ENCODE results near the gene IFITM5. TPM values are rescaled to one million over a fixed set of nuclear protein-coding genes. Genes with fewer than 3 reads are reported as not detected.
"Not testable (repeated sequence)": the region's sequence is repeated elsewhere in the genome, so short reads cannot be mapped to it uniquely, and the experiment has no call there.

IFITM5 gene
- polyA plus RNA-seq, 1 donor from 2014 or later, result not detected

DNA sequence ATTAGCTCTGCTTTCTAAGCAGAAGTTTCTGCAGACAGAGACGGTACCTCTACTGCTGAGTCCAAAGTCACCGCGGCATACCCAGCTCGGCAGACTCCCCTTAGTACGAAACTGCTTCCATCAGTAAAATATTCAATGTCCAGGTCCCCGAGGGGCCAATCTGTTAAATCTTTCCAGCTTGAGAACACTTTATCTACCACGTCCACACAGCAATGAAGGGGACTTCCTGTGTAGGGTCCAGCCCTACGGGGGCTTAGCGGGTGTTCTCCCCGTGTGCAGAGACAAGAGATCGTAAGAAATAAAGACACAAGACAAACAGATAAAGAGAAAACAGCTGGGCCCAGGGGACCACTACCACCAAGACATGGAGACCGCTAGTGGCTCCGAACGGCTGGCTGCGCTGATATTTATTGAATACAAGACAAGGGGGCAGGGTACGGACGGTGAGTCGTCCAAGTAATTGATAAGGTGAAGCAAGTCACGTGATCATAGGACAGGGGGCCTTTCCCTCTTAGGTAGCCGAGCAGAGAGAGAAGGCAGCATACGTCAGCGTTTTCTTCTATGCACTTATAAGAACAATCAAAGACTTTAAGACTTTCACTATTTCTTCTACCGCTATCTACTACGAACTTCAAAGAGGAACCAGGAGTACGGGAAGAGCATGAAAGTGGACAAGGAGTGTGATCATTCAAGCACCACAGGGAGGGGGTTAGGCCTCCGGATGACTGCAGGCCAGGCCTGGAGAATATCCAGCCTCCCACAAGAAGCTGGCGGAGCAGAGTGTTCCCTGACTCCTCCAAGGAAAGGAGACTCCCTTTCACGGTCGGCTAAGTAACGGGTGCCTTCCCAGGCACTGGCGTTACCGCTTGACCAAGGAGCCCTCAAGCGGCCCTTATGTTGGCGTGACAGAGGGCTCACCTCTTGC is 25.5 kb upstream of the IFITM5 start:
- not testable (repeated sequence) for H3K4me3 ChIP-seq (ENCODE audit: low read length); H3K9ac ChIP-seq (ENCODE audit: low read length); H3K36me3 ChIP-seq (ENCODE audit: insufficient read depth, low read length); H2AFZ ChIP-seq (ENCODE audit: low read depth, low read length); H3F3A ChIP-seq (ENCODE audit: insufficient read depth, low read length, poor library complexity, severe bottlenecking); H3K79me2 ChIP-seq (replicated peaks; ENCODE audit: insufficient read depth, low read length); H3K9me2 ChIP-seq (ENCODE audit: insufficient read depth, low read length); H3K9me3 ChIP-seq (ENCODE audit: low read length); H3K27me3 ChIP-seq (ENCODE audit: insufficient read depth, low read depth, low read length); H4K20me1 ChIP-seq (ENCODE audit: insufficient read depth); H3K27ac ChIP-seq (ENCODE audit: low read length); H3K4me2 ChIP-seq (ENCODE audit: low read length)

DNA sequence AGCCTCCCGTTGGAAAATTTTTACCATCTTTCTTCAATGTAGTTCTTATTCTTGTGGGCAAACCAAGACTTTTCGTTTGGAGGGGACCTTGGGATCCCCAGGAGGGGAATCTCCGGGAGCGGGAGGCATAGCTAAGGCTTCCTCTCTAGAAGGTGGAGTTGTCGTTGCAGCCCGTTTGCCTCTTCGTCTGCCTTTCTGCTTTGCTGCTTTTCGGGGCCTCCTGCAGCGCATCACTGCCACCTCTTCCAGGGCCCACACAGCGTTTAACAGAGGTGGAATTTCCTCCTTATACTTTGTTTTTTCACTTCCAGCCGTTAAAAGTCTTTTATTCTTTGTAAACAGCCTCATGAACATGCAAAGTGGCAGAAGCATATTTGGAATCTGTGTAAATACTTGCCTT is 24.8 kb upstream of the IFITM5 start:
- Histone ChIP-seq H3K79me2 (replicated peaks; ENCODE audit: insufficient read depth, low read length) (no peaks in the 10 kb centered on the region), H3K9ac (ENCODE audit: low read length) (no peak overlapping the region), H3K27me3 (ENCODE audit: insufficient read depth, low read depth, low read length) (no peaks in the 10 kb centered on the region), H3F3A (ENCODE audit: insufficient read depth, low read length, poor library complexity, severe bottlenecking) (no peaks in the 10 kb centered on the region), H4K20me1 (ENCODE audit: insufficient read depth) (no peaks in the 10 kb centered on the region), H3K9me2 (ENCODE audit: insufficient read depth, low read length) (no peaks in the 10 kb centered on the region), H2AFZ (ENCODE audit: low read depth, low read length) (no peak overlapping the region), H3K4me3 (ENCODE audit: low read length) (no peak overlapping the region), H3K27ac (ENCODE audit: low read length) (no peak overlapping the region), H3K36me3 (ENCODE audit: insufficient read depth, low read length) (no peaks in the 10 kb centered on the region), H3K9me3 (ENCODE audit: low read length) (no peaks in the 10 kb centered on the region), H3K4me2 (ENCODE audit: low read length) (no peak overlapping the region)
- no peak for TF ChIP-seq MXI1 (conservative IDR thresholded peaks at IDR 0.05; ENCODE audit: poor library complexity, severe bottlenecking)

DNA sequence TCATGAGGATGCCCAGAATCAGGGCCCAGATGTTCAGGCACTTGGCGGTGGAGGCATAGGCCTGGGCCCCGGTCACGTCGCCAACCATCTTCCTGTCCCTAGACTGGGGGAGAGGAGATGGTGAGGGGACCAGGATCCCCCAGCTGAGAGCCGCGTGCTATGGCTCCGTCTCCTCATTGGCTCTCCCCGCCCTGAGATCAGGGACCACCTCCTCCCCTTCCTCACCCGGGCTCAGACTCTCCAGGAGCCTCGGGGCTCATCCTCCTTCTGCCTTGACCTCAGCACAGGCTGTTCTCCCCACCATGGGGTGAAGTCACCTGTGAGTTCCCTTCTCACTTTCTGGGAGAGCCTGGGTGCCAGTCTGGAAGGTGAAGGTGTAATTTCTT is 20.6 kb upstream of the IFITM5 start:
- H3K9me3 ChIP-seq (ENCODE audit: low read length); H3K79me2 ChIP-seq (replicated peaks; ENCODE audit: insufficient read depth, low read length); H3K27me3 ChIP-seq (ENCODE audit: insufficient read depth, low read depth, low read length); H3K4me2 ChIP-seq (ENCODE audit: low read length); H2AFZ ChIP-seq (ENCODE audit: low read depth, low read length); H4K20me1 ChIP-seq (ENCODE audit: insufficient read depth); H3K36me3 ChIP-seq (ENCODE audit: insufficient read depth, low read length); H3K27ac ChIP-seq (ENCODE audit: low read length); H3K4me3 ChIP-seq (ENCODE audit: low read length); H3F3A ChIP-seq (ENCODE audit: insufficient read depth, low read length, poor library complexity, severe bottlenecking); H3K9ac ChIP-seq (ENCODE audit: low read length); H3K9me2 ChIP-seq (ENCODE audit: insufficient read depth, low read length): not testable (repeated sequence)

DNA sequence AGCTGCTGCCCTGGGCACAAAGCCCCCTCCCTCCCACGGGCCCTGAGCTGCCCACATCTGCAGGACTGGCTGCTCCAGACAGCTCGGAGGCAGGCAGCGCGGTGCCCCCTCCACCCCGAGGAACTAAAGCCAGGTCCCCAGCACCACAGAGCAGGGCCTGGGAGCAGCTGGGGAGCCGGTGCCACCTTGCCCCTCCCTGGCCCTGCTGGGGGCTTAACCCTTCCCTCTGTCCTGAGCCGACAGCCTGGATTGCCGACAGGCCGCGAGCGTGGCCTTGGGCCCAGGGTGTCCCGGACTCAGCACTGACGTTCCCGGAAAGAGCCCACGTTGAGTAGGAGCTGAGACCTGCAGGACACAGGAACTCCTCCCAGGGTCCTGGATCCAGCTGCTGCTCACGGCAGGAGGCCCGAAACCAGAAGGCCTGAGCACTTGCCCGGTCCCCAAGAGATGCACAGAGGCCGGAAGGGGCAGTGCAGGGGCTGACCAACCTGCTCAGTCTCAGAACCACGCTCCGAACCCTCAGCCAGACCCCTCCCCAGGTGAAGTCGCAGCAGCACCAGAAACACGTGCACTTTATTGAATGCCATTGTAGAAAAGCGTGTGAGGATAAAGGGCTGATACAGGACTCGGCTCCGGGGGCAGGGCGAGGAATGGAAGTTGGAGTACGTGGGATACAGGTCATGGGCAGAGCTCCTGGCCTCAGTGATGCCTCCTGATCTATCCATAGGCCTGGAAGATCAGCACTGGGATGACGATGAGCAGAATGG is 20.0 kb upstream of the IFITM5 start:
- not testable (repeated sequence) for H3K27ac ChIP-seq (ENCODE audit: low read length); H3K36me3 ChIP-seq (ENCODE audit: insufficient read depth, low read length); H3K79me2 ChIP-seq (replicated peaks; ENCODE audit: insufficient read depth, low read length); H3K9ac ChIP-seq (ENCODE audit: low read length); H3K9me3 ChIP-seq (ENCODE audit: low read length); H3K9me2 ChIP-seq (ENCODE audit: insufficient read depth, low read length); H3F3A ChIP-seq (ENCODE audit: insufficient read depth, low read length, poor library complexity, severe bottlenecking); H3K4me2 ChIP-seq (ENCODE audit: low read length); H3K27me3 ChIP-seq (ENCODE audit: insufficient read depth, low read depth, low read length); H2AFZ ChIP-seq (ENCODE audit: low read depth, low read length); H4K20me1 ChIP-seq (ENCODE audit: insufficient read depth); H3K4me3 ChIP-seq (ENCODE audit: low read length)

DNA sequence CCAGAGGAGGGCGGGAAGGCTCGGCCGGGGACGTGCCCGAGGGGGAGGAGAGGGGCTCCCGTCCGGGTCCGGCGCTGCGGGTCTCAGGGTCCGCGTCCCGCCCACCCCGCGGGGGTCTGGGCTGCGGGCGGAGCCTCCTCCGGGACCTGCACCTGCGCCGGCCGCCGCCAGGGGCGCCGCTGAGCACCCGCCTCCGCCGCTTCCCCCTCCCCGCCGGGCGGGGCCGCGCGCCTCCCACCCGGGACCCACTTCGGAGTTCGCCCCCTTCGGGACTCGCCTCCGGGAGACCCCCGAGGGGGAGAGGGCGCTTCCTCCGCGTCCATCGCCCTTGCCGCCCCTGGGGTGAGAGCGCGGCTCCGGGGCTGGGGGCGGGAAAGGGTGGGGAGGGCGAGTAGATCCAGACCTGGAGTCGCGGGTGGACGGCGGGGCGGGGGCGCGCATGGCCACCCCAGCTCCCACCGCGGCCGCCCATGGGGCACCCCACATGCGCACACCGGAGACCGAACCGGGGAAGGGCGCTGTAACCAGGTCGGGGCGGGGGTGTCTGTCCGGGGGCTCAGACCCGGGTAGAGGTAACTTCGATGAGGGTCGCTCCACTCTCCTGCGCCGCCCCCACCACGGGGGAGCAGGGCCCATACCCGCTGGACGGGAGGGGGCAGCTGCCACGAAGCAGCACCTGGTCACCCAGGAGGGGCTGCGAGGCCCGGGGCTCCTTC is 19.2 kb upstream of the IFITM5 start:
- H3K79me2 ChIP-seq (replicated peaks; ENCODE audit: insufficient read depth, low read length); H2AFZ ChIP-seq (ENCODE audit: low read depth, low read length); H3K27ac ChIP-seq (ENCODE audit: low read length); H3K9ac ChIP-seq (ENCODE audit: low read length); H3F3A ChIP-seq (ENCODE audit: insufficient read depth, low read length, poor library complexity, severe bottlenecking); H4K20me1 ChIP-seq (ENCODE audit: insufficient read depth); H3K27me3 ChIP-seq (ENCODE audit: insufficient read depth, low read depth, low read length); H3K4me3 ChIP-seq (ENCODE audit: low read length); H3K4me2 ChIP-seq (ENCODE audit: low read length); H3K36me3 ChIP-seq (ENCODE audit: insufficient read depth, low read length); H3K9me2 ChIP-seq (ENCODE audit: insufficient read depth, low read length); H3K9me3 ChIP-seq (ENCODE audit: low read length): not testable (repeated sequence)

DNA sequence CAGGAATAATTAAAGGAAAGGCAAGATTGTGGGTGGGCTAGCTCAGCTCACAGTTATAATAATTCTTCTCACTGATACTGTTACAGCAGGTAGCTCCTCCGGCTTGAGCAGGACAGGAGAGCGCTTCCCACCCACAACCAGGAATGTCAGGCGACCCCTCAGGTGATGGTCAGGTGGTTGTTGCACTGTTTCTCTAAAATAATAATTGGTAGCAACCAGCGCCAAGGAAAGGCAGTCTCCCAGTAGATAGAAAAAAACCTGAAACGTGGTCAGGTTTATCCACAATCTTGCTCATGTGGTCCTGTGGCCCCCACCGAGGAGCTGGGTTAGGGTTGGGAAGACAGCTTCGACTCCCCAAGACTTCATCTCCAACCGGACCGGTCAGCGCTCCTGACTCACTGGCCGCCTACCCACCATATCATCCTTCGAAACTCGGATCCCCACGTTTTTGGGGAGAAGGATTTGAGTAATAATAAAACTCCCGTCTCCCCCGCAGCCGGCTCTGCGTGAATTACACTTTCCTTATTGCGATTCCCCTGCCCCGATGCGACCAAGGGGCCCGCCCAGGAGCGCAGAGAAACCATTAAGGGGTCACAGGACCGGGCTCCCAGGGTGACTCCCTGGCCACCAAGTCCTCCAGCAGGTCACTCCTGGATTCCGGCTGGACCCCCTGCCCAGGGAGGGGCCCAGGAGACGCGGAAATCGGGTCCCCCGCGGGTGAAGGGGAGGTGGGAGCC is 18.5 kb upstream of the IFITM5 start:
- not testable (repeated sequence) for H3K9ac ChIP-seq (ENCODE audit: low read length); H3K36me3 ChIP-seq (ENCODE audit: insufficient read depth, low read length); H4K20me1 ChIP-seq (ENCODE audit: insufficient read depth); H3K79me2 ChIP-seq (replicated peaks; ENCODE audit: insufficient read depth, low read length); H3F3A ChIP-seq (ENCODE audit: insufficient read depth, low read length, poor library complexity, severe bottlenecking); H2AFZ ChIP-seq (ENCODE audit: low read depth, low read length); H3K9me2 ChIP-seq (ENCODE audit: insufficient read depth, low read length); H3K9me3 ChIP-seq (ENCODE audit: low read length); H3K4me3 ChIP-seq (ENCODE audit: low read length); H3K27me3 ChIP-seq (ENCODE audit: insufficient read depth, low read depth, low read length); H3K27ac ChIP-seq (ENCODE audit: low read length); H3K4me2 ChIP-seq (ENCODE audit: low read length)
